ENCODE measurements around the gene MATCAP1.

The MATCAP1 gene

DNA sequence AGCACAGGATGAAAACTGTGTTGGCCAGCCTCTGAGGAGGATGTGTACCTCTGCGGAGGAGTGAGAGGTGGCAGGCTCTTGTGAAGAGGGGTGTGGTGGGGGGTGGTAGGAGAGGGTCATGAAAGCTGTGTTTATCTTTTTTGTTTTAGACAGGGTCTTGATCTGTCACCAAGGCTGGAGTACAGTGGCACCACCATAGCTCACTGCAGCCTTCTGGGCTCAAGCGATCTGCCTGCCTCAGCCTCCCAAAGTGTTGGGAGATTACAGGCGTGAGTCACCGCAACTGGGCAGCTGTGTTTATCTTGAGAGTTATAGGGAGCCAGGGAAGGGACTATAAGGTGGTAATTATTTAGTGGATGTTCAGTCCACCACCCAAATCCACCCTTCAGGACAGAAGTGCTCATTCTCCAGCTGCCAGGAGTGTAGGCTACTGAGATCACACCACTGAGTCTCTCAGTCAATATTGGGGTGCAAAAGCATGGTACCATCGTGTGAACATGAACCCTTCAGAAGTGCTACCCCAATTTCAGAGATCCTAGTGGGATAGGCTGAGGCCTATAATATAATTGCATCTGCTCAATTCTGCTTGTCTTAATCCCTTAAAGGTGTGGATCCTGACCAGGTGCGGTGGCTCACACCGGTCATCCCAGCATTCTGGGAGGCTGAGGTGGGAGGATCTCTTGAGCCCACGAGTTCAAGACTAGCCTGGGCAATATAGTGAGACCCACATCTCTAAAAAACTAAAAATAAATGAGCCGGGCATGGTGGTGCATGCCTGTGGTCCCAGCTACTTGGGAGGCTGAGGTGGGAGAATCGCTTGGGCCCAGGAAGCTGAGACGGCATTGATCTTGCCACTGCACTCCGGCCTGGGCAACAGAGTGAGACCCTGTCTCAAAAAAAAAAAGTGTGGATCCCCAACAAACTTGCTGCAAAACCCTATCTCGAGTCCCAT, 7.0 kb upstream of the MATCAP1 start:
- DNase-seq = no peak

DNA sequence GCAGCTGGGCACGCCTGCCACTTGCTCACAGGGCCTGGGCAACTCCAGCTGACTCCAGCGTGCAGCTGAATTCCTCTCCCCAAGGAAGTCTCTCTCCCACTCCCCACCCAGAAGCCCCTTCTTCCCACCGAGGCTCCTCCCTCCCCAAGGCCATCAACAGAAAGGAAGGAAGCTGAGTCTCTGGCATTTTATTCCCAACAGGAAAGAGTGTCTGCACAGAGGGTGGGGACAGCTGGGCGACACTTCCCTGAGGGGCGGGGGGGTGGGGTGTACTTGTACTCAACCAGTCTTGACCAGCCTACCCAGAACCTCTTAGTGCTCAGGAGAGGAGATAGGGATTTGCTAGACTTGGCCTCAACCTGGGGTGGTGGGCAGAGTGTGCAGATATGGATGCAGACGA, 6.3 kb upstream of the MATCAP1 start, which contains the start of gene EXOC3L1:
Gene EXOC3L1 (minus strand): TSS at position 96 of the 400 bp plus-strand sequence. CDS start 460 bp downstream, outside the sequence.
- no peak for DNase-seq

DNA sequence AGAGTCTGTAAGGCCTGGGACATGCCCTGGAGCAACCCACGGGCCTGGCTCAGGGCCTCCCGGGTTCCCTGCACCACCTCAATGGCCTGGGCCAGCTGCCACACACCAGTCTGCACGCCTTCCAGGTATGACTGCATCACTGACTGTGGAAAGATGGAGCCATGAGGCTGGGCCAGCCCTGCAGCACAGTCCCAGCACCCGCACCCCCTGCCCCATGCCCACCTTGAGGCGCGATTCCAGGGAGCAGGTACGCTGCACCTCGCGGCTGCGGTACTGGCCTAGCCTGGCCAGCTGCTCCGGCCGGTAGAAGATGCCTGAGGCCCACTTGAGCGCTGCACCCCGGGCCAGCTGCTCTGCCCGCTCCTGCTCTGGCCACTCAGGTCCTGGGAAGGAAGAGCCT, 5.0 kb upstream of the MATCAP1 start:
- no peak for DNase-seq

DNA sequence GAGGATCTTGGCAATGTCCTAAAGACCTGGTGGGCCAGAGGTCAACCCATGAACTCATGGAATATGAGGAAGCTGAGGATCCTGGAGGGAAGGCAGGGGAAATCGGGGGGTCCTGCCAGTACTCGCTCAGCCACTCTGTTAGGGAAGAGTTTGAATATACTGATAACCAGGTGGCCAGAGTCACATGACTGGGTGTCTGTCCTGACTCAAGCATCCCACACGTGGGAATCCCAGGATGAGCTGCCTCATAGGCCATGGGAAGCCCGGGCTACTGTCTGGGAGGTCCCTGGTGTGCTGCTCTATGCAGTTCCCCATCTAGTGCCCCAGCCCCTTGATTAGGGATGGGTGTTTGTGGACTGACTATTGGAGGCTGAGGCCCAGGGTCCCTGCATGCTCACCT, 4.6 kb upstream of the MATCAP1 start:
- no peak for DNase-seq

DNA sequence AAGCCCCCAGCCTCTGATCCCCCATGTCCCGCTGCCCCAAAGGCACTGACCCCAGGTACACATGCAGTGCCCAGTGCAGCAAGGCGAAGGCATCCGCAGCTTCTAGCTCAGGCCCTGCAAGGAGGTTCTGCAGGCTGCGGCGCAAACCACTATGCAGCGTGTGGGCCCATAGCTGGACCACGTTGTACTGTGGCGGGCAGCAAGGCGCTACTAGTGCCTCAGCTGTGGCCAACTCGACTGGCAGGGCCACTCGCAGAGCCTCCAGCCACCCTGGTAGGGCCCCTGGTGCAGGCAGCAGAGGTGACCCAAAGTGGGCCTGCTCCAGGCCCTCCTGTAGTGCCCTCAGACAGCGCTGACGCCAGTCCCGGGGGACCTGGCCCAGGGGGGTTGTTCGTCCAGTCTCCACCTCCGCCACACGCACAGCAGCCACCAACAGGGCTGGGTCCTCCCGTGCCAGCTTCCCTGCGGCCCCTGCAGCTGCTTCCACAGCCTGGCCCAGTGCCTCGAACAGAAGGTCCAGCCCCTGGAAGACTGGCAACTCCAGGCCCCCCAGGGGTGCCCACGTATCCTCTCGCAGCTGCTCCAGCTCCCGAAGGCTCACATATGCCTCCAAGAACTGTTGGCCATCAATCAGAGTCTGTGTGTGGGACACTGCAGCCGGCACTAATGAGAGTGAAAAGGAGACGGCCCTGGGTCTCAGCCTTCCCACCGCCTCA, 3.6 kb upstream of the MATCAP1 start:
- DNase-seq = no peak

DNA sequence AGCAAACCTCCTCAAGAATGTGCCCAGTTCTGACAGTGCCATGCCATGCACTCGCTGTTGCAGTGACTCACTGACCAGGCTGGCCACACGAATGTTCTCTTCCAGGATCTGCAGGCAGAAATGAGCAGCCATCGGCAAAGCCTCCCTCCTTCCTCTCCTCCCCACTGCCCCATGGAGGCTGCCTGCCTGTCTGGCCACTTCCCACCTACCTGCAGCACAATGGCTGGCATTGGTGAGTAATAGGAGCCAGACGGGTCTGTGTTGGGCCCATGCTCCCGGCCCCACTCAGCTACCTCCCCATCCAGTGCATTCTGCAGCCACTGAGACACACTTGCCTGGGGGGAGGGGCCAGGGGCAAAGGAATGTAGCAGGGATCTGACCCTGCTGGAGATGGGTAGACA, 2.8 kb upstream of the MATCAP1 start:
- no peak for DNase-seq

DNA sequence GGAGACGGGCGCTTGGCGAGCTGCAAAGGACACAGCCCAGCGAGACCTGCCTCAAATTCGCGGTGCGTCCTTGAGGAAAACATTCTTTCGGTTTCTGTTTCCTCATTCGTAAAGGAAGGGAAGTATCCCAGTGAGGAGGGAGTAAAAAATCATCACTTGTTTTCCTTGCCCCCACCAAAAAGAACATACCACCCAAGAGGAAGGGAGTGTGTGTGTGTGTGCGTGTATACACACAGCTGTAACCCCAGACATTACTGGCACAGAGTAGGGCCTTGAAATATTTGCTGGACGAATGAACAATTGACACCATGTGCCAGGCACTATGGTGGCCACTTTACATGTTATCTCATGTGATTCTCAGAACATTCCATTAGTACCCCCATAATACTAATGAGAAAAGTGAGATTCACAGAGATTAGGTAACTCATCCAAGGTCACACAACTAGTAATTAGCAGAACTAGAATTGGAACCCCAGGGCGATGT, 1.9 kb upstream of the MATCAP1 start:
- no peak for DNase-seq

DNA sequence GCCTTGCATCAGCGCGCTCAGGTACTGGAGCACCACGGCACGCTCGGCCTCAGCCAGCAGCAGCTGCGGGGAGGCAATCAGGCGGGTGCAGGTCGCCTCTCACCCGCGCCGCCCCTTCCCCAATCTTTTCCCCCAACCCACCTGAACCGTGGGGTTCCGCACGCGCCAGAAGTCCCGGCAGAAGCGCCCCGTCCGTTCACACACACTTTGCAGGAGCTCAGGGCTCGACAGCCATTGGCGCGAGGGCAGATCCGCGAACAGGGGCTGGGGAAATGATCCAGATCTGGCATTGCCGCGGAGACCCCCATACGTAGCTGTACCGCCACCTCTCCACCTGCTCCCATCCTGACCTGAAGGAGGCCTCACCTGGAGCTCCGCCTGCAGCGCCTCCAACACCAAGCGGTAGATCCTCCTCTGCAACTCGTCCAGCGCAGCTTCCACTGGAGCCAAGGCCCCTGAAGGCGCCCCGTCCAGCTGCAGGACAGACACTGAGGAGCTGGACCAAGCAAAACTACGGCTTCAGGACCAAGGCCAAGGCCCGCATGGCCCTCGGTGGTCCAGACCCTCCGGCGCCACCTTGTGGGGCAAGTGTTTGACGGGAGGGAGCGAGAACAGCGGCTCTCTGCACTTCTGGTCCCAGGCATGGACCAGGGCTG, 1.4 kb upstream of the MATCAP1 start:
- peak; percentile 59 for DNase-seq

DNA sequence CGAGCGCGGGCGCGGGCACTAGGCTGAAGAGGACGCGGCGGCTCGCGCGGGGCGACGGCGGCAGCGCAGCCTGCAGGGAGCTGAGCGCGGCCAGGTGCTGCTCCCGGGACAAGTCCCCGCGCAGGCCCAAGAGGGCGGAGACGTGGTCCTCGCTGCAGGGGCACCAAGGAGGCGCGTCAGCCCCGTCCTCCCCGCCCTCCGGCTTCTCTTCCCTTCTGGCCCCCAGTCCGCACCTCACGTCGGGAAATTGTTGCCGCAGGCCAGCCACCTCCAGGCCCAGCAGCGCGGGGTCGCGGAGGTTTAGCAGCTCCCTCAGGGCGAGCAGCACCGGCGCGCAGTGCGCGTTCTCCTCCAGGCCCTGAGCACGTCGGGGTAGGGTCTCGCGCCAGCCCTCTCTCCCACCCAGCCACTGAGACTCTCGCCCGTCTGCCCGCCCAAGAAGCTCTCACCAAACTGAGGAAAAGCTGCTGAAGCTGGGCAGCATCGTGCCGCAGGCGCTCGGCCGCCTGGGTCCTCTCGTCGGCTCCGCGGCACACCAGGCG, 761 bp upstream of the MATCAP1 start:
- no peak for DNase-seq

DNA sequence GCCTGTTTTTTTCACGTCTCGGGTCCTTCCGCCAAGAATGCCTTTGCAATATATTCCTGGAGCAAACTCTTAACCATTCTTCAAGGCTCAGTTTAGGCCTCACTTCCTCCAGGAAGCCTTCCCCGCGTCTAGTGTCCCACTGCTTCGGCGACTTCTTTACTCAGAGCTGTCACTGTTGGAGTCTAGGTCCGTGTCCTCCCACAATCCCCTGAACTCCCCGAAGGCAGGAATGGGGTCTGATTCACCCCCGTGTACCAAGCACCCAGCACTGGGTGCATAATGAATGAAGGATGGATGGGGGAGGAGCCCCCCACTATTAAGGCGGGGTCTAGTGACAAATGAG, 508 bp downstream of the MATCAP1 start:
- no peak for DNase-seq

DNA sequence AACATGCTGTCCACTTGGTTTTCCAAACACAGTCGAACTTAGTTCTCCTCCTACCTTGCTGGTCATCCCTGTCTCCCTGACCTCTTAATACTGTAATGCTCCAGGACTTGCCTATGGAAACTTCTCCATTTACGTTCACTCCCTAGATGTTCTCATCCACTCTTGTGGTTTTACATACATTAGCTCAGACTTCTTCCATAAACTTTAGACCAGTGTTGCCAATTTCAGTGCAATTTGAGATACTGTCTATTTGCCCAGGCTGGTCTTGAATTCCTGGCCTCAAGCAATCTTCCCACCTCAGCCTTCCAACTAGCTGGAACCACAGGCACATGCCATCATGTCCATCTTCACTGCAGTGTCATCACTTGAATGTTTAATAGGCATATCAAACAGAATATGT, 1.5 kb downstream of the MATCAP1 start:
- no peak for DNase-seq

DNA sequence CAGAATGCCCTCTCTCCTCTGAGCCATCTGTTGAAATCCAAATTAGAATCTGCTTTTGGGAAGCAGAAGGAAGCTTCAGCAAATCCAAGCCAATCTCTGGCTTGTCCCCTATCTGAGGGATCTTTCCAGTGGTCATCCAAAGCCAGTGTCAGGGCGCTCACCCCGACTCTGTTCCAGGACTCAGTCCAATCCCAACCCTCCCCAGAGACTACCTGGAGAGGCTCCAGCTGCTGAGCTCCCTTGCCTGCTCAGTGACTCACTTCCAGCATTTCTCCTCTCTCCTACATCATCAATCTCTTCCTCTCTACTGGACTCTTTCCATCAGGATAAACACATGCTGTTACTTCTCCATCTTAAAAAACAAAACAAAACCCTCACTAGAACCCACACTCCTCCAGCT, 2.4 kb downstream of the MATCAP1 start:
- DNase-seq = no peak

DNA sequence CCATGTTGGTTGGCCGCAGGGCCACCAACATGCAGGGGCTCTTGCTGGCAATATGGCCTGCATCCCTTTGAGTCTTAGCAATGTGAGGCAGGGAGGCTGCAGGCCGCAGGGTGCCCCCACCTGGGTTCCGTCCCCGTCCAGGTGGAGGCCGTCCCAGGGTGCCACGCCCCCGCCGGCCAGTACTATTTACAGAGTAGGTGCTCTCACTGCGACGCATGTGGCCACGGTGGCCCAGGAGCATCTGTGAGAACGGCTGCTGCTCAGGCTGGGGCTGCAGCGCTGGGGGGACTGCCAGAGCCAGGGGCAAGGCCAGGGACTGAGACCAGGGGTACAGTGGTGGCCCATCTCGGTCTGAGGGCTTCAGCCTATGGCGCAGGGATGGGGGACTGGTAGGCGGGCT, 3.6 kb downstream of the MATCAP1 start:
- no peak for DNase-seq

DNA sequence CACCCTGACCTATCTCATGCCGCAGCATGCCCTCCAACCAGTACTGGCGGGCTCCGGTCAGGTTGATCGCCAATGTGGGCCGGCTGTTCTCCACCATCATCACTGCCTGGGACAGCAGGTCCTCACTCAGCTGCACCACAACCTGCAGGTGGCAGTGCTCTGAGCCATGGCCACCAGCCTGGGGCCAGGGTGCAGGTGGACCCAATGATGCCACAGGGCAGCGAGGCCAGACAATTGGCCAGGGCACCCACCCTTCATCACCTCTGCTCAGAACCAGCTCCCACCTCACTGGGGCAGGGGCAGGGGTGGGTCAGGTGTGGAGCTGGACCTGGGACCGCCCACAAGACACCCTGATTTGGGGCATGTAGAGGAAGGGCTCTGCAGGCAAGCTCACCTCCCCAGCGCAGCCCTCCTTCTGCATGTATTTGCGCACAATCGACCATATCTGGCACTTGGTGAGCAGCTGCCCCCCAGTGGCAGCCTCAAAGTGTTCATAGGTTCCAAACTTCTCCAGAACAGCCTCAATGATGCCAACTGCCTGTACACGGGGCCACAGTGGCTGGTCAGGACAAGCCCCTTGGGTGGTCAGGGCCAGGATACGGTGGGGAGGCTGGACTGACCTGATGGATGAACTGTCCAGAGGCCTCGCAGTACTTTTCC, 4.2 kb downstream of the MATCAP1 start:
- DNase-seq = no peak

DNA sequence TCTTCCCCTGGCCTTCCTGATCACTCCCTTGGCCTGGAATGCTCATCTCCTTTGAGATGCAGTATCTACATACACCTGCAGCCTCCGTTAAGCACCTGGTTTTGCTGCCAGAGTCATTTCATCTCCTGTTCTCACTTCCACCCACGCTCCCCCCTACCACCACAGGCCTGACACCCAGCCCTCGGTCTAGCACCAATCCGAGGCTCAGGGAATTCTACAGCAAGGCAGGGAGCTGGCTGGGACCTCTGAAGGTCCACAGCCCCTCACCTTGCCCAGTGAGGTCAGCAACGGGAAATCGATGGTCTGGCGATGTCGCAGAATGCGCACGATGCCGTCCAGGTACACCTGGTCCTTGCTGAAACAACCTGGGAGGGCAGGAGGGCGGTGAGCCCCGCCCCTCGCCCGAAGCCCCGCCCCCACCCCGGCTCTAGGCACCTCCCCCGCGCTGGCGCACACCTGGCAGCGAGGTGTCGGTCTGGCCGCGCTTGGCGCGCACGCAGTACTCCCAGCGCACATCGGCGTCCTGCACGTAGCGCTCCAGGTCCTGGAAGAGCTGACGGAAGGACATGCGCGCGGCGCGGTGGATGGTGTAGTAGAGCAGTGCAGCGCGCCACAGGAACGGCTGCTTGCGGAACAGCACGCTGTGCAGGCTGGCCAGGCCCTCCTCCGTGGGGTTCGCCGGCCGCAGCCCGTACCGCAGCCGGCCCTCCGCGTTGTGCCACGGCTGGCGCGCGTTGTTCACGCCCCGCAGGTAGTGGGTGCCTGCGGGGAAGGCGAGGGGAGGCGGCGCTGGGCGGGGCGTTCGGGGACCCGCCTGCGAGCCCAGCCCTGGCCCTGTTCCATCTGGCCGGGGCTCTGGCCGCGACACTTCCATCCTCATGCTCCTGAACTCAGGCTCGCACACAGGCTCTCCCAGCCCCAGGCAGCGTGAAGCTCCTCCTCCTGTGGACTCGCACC, 5.7 kb downstream of the MATCAP1 start:
- DNase-seq = peak; percentile 60

DNA sequence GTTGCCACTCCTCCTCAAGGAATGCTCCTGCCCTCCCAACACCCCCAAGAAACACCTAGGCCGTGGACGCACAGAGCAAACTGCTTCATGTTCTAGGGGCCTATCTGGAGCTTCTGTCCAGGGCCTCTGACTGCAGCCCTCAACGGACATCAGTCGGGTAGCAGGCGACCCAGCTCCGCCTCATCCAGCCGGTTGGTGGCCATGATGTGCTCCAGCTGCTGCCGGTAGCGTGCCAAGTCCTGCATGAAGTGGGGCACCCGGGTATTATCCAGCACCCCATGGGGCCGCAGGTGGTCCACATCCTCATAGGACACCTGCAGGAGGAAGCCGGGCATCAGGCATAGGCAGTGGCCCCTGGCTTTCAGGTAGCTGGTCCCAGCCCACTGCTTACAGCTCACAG, 7.1 kb downstream of the MATCAP1 start:
- no peak for DNase-seq

DNA sequence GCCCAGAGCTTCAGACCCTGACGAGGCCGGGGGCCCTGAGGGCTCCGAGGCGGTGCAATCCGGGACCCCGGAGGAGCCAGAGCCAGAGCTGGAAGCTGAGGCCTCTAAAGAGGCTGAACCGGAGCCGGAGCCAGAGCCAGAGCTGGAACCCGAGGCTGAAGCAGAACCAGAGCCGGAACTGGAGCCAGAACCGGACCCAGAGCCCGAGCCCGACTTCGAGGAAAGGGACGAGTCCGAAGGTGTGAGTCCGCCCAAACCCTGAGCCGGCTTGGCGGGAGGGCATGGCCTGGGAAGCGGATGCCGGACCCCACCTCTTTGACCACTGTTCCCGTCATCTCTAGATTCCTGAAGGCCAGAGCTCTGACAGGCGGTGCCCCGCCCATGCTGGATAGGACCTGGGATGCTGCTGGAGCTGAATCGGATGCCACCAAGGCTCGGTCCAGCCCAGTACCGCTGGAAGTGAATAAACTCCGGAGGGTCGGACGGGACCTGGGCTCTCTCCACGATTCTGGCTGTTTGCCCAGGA, 9.0 kb downstream of the MATCAP1 start:
- DNase-seq = no peak

DNA sequence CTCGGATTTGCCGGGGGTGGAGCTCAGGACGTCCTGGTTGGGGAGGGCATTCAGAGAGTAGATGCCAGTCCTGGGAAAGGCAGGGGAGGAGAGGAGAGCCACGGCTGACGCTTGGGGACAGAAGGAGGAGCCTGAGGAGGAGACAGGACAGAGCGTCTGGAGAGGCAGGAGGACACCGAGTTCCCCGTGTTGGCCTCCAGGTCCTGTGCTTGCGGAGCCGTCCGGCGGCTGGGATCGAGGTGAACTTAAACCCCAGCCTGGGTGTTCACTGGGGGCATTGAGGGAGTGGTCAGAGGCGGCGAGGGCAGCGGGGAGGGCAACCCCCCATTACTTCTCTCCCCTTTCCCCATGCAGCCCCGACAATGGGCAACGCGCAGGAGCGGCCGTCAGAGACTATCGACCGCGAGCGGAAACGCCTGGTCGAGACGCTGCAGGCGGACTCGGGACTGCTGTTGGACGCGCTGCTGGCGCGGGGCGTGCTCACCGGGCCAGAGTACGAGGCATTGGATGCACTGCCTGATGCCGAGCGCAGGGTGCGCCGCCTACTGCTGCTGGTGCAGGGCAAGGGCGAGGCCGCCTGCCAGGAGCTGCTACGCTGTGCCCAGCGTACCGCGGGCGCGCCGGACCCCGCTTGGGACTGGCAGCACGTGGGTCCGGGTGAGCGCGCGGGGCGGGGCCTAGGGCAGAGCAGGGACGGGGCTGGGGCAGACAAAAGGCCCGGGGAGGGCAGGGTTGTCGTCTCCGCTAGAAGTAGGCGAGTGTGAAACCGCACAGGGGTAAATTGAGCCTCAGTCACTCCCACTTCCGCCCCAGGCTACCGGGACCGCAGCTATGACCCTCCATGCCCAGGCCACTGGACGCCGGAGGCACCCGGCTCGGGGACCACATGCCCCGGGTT, 9.7 kb downstream of the MATCAP1 start:
- peak; percentile 45 for DNase-seq

DNA sequence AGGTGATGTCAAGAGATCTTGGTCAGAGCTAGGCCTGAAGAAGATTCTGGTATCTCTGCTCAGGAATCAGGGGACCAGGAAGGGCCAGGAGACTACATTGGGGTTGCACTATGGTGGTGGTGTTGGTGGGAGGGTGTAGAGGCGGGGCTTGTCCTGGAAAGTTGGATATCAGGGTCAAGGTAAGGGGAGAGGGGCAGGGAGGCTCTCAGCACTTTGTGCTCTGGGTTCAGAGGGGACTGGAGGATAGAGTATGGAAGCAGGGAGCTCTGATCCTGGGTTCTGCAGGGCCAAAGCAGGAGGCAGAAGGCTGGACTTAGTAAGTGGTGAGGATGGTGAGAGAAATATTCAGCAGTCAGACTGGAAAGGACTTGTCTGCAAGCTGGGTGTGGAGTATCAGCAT, 10.4 kb downstream of the MATCAP1 start:
- no peak for DNase-seq
